ENCODE results near the gene PIGL. TPM values are rescaled to one million over a fixed set of nuclear protein-coding genes. Genes with fewer than 3 reads are reported as not detected.

PIGL gene
- total RNA-seq, 2 experiments from 2014 or later: 25.2 to 30.6 TPM

- H3K36me3 Mint-ChIP-seq (ENCODE audit: low read depth): peaks cover 8% of the 10 kb centered on the region
- ChIA-PET POLR2A (no interaction called here), CTCF (no interaction called here)
- no peaks in the 10 kb centered on the region for H3K27me3 Mint-ChIP-seq
- H3K9me3 Mint-ChIP-seq: no peaks in the 10 kb centered on the region
- H3K4me1 Mint-ChIP-seq: peaks cover 17% of the 10 kb centered on the region
- DNase-seq: no peak
- H3K27ac Mint-ChIP-seq: no peak overlapping the region
- H3K4me3 Mint-ChIP-seq: no peak overlapping the region
These were observed 15.4 kb downstream of the PIGL start for GRCh38 chr17:16232391-16232790.

- ChIA-PET CTCF (interaction anchor here (0.5 kb wide), 1 partner anchor 20 kb away, joined by 3 read pairs; no protein-coding TSS in a partner anchor), POLR2A (no interaction called here)
- H3K27me3 Mint-ChIP-seq: no peaks in the 10 kb centered on the region
- H3K36me3 Mint-ChIP-seq (ENCODE audit: low read depth): no peaks in the 10 kb centered on the region
- H3K27ac Mint-ChIP-seq: no peak overlapping the region
- DNase-seq: no peak
- H3K4me3 Mint-ChIP-seq: no peak overlapping the region
- H3K4me1 Mint-ChIP-seq: peaks cover 12% of the 10 kb centered on the region
- no peaks in the 10 kb centered on the region for H3K9me3 Mint-ChIP-seq
These were observed 22.9 kb downstream of the PIGL start for GRCh38 chr17:16239931-16240330.

- no peaks in the 10 kb centered on the region for H3K36me3 Mint-ChIP-seq (ENCODE audit: low read depth)
- H3K4me1 Mint-ChIP-seq: peaks cover 12% of the 10 kb centered on the region
- H3K27me3 Mint-ChIP-seq: no peaks in the 10 kb centered on the region
- H3K9me3 Mint-ChIP-seq: no peaks in the 10 kb centered on the region
- CTCF ChIA-PET: no interaction called here
- H3K27ac Mint-ChIP-seq: no peak overlapping the region
- H3K4me3 Mint-ChIP-seq: no peak overlapping the region
- POLR2A ChIA-PET: no interaction called here
- no peak for DNase-seq
These were observed 24.9 kb downstream of the PIGL start for GRCh38 chr17:16241906-16242399.

- H3K9me3 Mint-ChIP-seq: no peaks in the 10 kb centered on the region
- H3K36me3 Mint-ChIP-seq (ENCODE audit: low read depth): peaks cover 3% of the 10 kb centered on the region
- no peak overlapping the region for H3K4me3 Mint-ChIP-seq
- POLR2A ChIA-PET: no interaction called here
- H3K27me3 Mint-ChIP-seq: no peaks in the 10 kb centered on the region
- H3K27ac Mint-ChIP-seq: no peak overlapping the region
- CTCF ChIA-PET: no interaction called here
- DNase-seq: no peak
- H3K4me1 Mint-ChIP-seq: peaks cover 12% of the 10 kb centered on the region
These were observed 26.4 kb downstream of the PIGL start for GRCh38 chr17:16243385-16243784.

GRCh38 chr17:16243801-16244567 lies 27.0 kb downstream of the PIGL start:
- no peak overlapping the region for H3K27ac Mint-ChIP-seq

GRCh38 chr17:16247586-16247984 lies 30.6 kb downstream of the PIGL start:
- no peak for DNase-seq
- POLR2A ChIA-PET: no interaction called here
- CTCF ChIA-PET: no interaction called here
- Mint-ChIP-seq H3K9me3 (no peaks in the 10 kb centered on the region), H3K4me1 (peaks cover 12% of the 10 kb centered on the region), H3K4me3 (no peak overlapping the region), H3K27me3 (no peaks in the 10 kb centered on the region), H3K27ac (no peak overlapping the region), H3K36me3 (ENCODE audit: low read depth) (peaks cover 5% of the 10 kb centered on the region)

More at GRCh38 chr17:16243801-16244567, 27.0 kb downstream of the PIGL start:
- Mint-ChIP-seq H3K4me3 (no peak overlapping the region), H3K27me3 (no peaks in the 10 kb centered on the region), H3K9me3 (no peaks in the 10 kb centered on the region), H3K4me1 (peaks cover 12% of the 10 kb centered on the region), H3K36me3 (ENCODE audit: low read depth) (peaks cover 5% of the 10 kb centered on the region)
- DNase-seq: no peak
- ChIA-PET POLR2A (no interaction called here), CTCF (no interaction called here)

GRCh38 chr17:16250635-16251034 lies 33.6 kb downstream of the PIGL start:
- Mint-ChIP-seq H3K4me1 (peaks cover 6% of the 10 kb centered on the region), H3K27ac (no peak overlapping the region), H3K27me3 (no peaks in the 10 kb centered on the region), H3K4me3 (no peak overlapping the region), H3K36me3 (ENCODE audit: low read depth) (peaks cover 5% of the 10 kb centered on the region), H3K9me3 (no peaks in the 10 kb centered on the region)
- CTCF ChIA-PET: interaction anchor here (0.6 kb wide), 1 partner anchor 20 kb away, joined by 3 read pairs; no protein-coding TSS in a partner anchor
- DNase-seq: no peak
- POLR2A ChIA-PET: interaction anchor here (0.6 to 0.7 kb wide), 2 partner anchors 34 to 274 kb away, joined by 3 read pairs; partner anchors contain the start of gene PIGL

- Mint-ChIP-seq H3K27ac (no peak overlapping the region), H3K36me3 (ENCODE audit: low read depth) (peaks cover 5% of the 10 kb centered on the region), H3K4me3 (no peak overlapping the region), H3K27me3 (no peaks in the 10 kb centered on the region), H3K9me3 (no peaks in the 10 kb centered on the region), H3K4me1 (peaks cover 9% of the 10 kb centered on the region)
- no peak for DNase-seq
- POLR2A ChIA-PET: interaction anchor here (0.7 kb wide), 1 partner anchor 275 kb away, joined by 3 read pairs; no protein-coding TSS in a partner anchor
- CTCF ChIA-PET: interaction anchor here (0.6 to 0.7 kb wide), 3 partner anchors 8 to 632 kb away, joined by 3 read pairs; no protein-coding TSS in a partner anchor
These were observed 34.0 kb downstream of the PIGL start for GRCh38 chr17:16251043-16251442.

- ChIA-PET POLR2A (no interaction called here), CTCF (interaction anchor here (0.6 to 1.2 kb wide), 4 partner anchors 8 to 632 kb away, joined by 3 read pairs; no protein-coding TSS in a partner anchor)
- Mint-ChIP-seq H3K27ac (no peak overlapping the region), H3K27me3 (no peaks in the 10 kb centered on the region), H3K4me3 (no peak overlapping the region), H3K4me1 (peaks cover 9% of the 10 kb centered on the region), H3K36me3 (ENCODE audit: low read depth) (peaks cover 5% of the 10 kb centered on the region), H3K9me3 (no peaks in the 10 kb centered on the region)
- no peak for DNase-seq
These were observed 34.5 kb downstream of the PIGL start for GRCh38 chr17:16251556-16251955.

- H3K36me3 Mint-ChIP-seq (ENCODE audit: low read depth): peaks cover 12% of the 10 kb centered on the region
- ChIA-PET CTCF (no interaction called here), POLR2A (no interaction called here)
- peaks cover 9% of the 10 kb centered on the region for H3K4me1 Mint-ChIP-seq
- H3K4me3 Mint-ChIP-seq: no peak overlapping the region
- no peaks in the 10 kb centered on the region for H3K9me3 Mint-ChIP-seq
- DNase-seq: no peak
- H3K27me3 Mint-ChIP-seq: no peaks in the 10 kb centered on the region
- no peak overlapping the region for H3K27ac Mint-ChIP-seq
These were observed 37.9 kb downstream of the PIGL start for GRCh38 chr17:16254773-16255400.

- ChIA-PET POLR2A (interaction anchor here (0.7 kb wide), 1 partner anchor 32 kb away, joined by 3 read pairs; no protein-coding TSS in a partner anchor), CTCF (no interaction called here)
- peaks cover 9% of the 10 kb centered on the region for H3K4me1 Mint-ChIP-seq
- H3K4me3 Mint-ChIP-seq: no peak overlapping the region
- H3K27me3 Mint-ChIP-seq: no peaks in the 10 kb centered on the region
- no peak overlapping the region for H3K27ac Mint-ChIP-seq
- peaks cover 13% of the 10 kb centered on the region for H3K36me3 Mint-ChIP-seq (ENCODE audit: low read depth)
- no peaks in the 10 kb centered on the region for H3K9me3 Mint-ChIP-seq
- DNase-seq: no peak
These were observed 38.5 kb downstream of the PIGL start for GRCh38 chr17:16255481-16255921.

- H3K36me3 Mint-ChIP-seq (ENCODE audit: low read depth): peaks cover 14% of the 10 kb centered on the region
- ChIA-PET CTCF (interaction anchor here (0.6 to 1.0 kb wide), 2 partner anchors 7 to 94 kb away, joined by 3 read pairs; no protein-coding TSS in a partner anchor), POLR2A (no interaction called here)
- no peaks in the 10 kb centered on the region for H3K9me3 Mint-ChIP-seq
- H3K4me1 Mint-ChIP-seq: peaks cover 9% of the 10 kb centered on the region
- no peak overlapping the region for H3K27ac Mint-ChIP-seq
- no peak for DNase-seq
- H3K27me3 Mint-ChIP-seq: no peaks in the 10 kb centered on the region
- H3K4me3 Mint-ChIP-seq: no peak overlapping the region
These were observed 41.9 kb downstream of the PIGL start for GRCh38 chr17:16258901-16259300.

GRCh38 chr17:16259926-16260325 lies 42.9 kb downstream of the PIGL start:
- no peak overlapping the region for H3K4me3 Mint-ChIP-seq
- CTCF ChIA-PET: interaction anchor here (0.6 to 1.0 kb wide), 3 partner anchors 20 to 93 kb away, joined by 3 read pairs; no protein-coding TSS in a partner anchor
- H3K4me1 Mint-ChIP-seq: peaks cover 9% of the 10 kb centered on the region
- H3K27me3 Mint-ChIP-seq: no peaks in the 10 kb centered on the region
- no peaks in the 10 kb centered on the region for H3K9me3 Mint-ChIP-seq
- peaks cover 16% of the 10 kb centered on the region for H3K36me3 Mint-ChIP-seq (ENCODE audit: low read depth)
- DNase-seq: no peak
- no peak overlapping the region for H3K27ac Mint-ChIP-seq
- POLR2A ChIA-PET: no interaction called here
